ENCODE results near the gene INCENP. TPM values are rescaled to one million over a fixed set of nuclear protein-coding genes. Genes with fewer than 3 reads are reported as not detected.

Gene INCENP
- total RNA-seq, 1 donor from 2014 or later: 9.8 TPM

GRCh38 chr11:62105667-62106191 lies 18.1 kb upstream of the INCENP start:
- TF ChIP-seq, protein P1, sequence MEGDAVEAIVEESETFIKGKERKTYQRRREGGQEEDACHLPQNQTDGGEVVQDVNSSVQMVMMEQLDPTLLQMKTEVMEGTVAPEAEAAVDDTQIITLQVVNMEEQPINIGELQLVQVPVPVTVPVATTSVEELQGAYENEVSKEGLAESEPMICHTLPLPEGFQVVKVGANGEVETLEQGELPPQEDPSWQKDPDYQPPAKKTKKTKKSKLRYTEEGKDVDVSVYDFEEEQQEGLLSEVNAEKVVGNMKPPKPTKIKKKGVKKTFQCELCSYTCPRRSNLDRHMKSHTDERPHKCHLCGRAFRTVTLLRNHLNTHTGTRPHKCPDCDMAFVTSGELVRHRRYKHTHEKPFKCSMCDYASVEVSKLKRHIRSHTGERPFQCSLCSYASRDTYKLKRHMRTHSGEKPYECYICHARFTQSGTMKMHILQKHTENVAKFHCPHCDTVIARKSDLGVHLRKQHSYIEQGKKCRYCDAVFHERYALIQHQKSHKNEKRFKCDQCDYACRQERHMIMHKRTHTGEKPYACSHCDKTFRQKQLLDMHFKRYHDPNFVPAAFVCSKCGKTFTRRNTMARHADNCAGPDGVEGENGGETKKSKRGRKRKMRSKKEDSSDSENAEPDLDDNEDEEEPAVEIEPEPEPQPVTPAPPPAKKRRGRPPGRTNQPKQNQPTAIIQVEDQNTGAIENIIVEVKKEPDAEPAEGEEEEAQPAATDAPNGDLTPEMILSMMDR (IDR thresholded peaks at IDR 0.05; ENCODE audit: borderline replicate concordance): no peak
- H3K27me3 ChIP-seq (ENCODE audit: low read depth): no peaks in the 10 kb centered on the region
- peak overlapping the region; percentile 49 for H3K4me3 ChIP-seq
- intact Hi-C loops (cut with micrococcal nuclease): loop anchor here (5.0 kb wide), 1 partner anchor 308 kb away; no protein-coding TSS in a partner anchor
- DNase-seq: no peak
- H3K36me3 ChIP-seq: no peaks in the 10 kb centered on the region
- peaks cover 35% of the 10 kb centered on the region for H3K4me1 ChIP-seq
- H3K27ac ChIP-seq (replicated peaks): peak overlapping the region; percentile 83
- no peaks in the 10 kb centered on the region for H3K9me3 ChIP-seq (replicated peaks)

DNA sequence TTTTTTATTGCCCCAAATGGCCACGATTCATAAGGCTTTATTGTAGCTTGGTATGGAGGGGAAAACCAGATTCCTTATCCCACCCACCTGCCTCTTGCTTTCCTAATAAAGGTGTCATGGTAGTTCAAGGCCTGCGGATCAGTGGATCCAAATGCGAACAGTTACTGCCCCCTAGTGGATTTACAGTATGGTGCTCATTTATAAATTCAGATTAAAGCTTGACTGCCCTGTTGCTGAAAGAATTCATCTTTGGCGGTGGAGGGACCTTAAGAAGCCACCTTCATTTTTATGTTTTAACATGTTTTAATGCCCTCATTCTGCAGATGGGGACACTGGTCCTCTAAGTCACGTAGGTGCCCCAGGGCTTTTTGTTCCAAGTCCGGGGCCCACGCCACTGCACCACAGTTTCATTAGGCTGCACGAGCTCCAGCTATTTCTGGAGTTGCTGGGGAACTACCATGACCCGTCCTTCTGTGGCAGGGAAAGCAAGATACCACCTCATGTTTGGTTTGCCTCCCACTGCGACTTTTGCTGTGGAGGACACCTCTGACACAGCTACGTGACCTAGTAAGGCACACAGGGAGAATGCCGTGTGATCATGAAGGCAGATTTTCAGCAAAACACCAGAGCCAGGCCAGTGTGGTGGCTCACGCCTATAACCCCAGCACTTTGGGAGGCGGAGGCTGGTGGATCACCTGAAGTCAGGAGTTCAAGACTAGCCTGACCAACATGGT lies 15.6 kb upstream of the INCENP start:
- TF ChIP-seq, protein P1 (IDR thresholded peaks at IDR 0.05; ENCODE audit: borderline replicate concordance): peak; percentile 87
- no peak for DNase-seq
- Histone ChIP-seq H3K4me1 (peaks cover 45% of the 10 kb centered on the region), H3K9me3 (replicated peaks) (no peaks in the 10 kb centered on the region), H3K27ac (replicated peaks) (no peak overlapping the region), H3K36me3 (no peaks in the 10 kb centered on the region), H3K4me3 (no peak overlapping the region), H3K27me3 (ENCODE audit: low read depth) (no peaks in the 10 kb centered on the region)
- intact Hi-C loops (cut with micrococcal nuclease): loop anchor here (5.0 kb wide), 1 partner anchor 311 kb away; no protein-coding TSS in a partner anchor

GRCh38 chr11:62108971-62109404 lies 14.8 kb upstream of the INCENP start:
- TF ChIP-seq, protein P1 (IDR thresholded peaks at IDR 0.05; ENCODE audit: borderline replicate concordance): no peak
- Histone ChIP-seq H3K4me3 (no peak overlapping the region), H3K4me1 (peaks cover 45% of the 10 kb centered on the region), H3K36me3 (no peaks in the 10 kb centered on the region), H3K27ac (replicated peaks) (no peak overlapping the region), H3K9me3 (replicated peaks) (no peaks in the 10 kb centered on the region), H3K27me3 (ENCODE audit: low read depth) (no peaks in the 10 kb centered on the region)
- intact Hi-C loops (cut with micrococcal nuclease): loop anchor here (5.0 kb wide), 1 partner anchor 312 kb away; no protein-coding TSS in a partner anchor
- DNase-seq: no peak

DNA sequence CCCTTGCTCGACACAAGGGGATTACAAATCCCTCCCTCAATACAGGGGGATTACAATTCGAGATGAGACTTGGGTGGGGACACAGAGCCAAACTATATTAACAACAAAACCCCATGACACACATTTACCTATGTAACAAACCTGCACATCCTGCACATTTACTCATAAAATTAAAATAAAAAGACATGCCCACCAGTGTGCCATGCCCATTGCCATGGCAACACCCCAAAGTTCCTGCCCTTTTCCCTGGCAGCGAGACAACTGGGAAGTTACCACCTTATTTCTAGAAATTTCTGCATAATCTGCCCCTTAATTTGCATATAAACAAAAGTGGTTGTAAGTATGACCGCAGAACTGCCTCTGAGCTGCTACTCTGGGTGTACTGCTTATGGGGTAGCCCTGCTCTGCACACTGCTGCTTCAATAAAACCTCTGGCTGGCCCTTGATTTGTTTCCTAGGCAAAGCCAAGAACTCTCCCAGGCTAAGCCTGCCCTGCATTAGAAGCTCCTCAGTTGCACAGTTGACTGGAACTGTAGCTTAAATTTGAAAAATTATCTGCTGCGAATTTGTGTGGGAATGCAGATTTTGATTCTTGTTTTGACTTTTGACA lies 8.6 kb upstream of the INCENP start:
- Histone ChIP-seq H3K4me3 (no peak overlapping the region), H3K36me3 (no peaks in the 10 kb centered on the region), H3K27me3 (ENCODE audit: low read depth) (no peaks in the 10 kb centered on the region), H3K4me1 (peaks cover 10% of the 10 kb centered on the region), H3K9me3 (replicated peaks) (peaks cover 4% of the 10 kb centered on the region), H3K27ac (replicated peaks) (no peak overlapping the region)
- intact Hi-C loops (cut with micrococcal nuclease): no loop called here
- no peak for DNase-seq
- TF ChIP-seq, protein P1 (IDR thresholded peaks at IDR 0.05; ENCODE audit: borderline replicate concordance): no peak

DNA sequence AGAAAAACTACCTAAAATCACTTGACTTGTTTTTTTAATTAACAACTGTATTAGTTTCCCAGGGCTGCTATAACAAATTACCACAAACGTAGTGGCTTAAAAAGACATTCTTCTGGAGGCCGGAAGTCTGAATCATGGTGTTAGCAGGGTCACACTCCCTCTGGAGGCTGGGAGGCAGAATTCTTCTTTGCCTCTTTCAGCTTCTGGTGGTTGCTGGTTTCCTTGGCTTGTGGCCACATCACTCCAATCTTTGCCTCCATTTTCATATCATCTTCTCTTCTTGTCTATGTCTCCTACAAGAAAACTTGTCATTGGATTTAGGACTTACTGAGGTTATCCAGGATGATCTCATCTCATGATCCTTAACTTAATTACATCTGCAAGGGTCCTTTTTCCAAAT lies 7.4 kb upstream of the INCENP start:
- no peaks in the 10 kb centered on the region for H3K27me3 ChIP-seq (ENCODE audit: low read depth)
- H3K36me3 ChIP-seq: no peaks in the 10 kb centered on the region
- TF ChIP-seq, protein P1 (IDR thresholded peaks at IDR 0.05; ENCODE audit: borderline replicate concordance): no peak
- DNase-seq: no peak
- H3K9me3 ChIP-seq (replicated peaks): peaks cover 4% of the 10 kb centered on the region
- H3K4me1 ChIP-seq: peaks cover 10% of the 10 kb centered on the region
- intact Hi-C loops (cut with micrococcal nuclease): no loop called here
- no peak overlapping the region for H3K4me3 ChIP-seq
- H3K27ac ChIP-seq (replicated peaks): no peak overlapping the region

Data from left ventricle myocardium inferior (tissue), 1 donor.